Measurements from ENCODE around the gene ATG5. TPM values are rescaled to one million over a fixed set of nuclear protein-coding genes. Genes with fewer than 3 reads are reported as not detected.

Gene ATG5
- total and polyA plus RNA-seq, 11 donors, result 8.8 to 23.9 (median 14.3) TPM

DNA sequence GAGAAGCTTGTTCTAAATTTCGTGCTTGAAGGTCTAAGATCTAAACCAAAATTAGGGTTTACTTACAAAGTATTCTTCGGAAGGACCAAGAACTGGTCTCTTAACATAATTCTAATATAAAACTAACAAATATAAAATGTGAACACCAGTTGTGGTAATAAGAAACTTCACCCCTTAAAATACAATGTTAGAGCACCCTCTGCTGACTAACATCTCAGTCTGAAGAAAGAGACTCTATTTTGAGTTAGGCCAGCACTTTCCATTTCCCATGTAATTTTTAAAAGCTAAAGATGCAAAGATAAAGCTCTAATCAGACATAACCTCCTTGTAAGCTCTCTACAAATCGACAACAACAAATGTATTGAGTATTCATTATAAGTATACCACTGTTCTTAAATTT is 24.6 kb downstream of the ATG5 start:
- Histone ChIP-seq H3K9me3 (no peaks in the 10 kb centered on the region), H3K27ac (no peak overlapping the region), H3K4me1 (peaks cover 0 to 5% (median 0%) of the 10 kb centered on the region in 12 donors), H3K27me3 (no peaks in the 10 kb centered on the region), H3K36me3 (peaks cover 0 to 3% (median 0%) of the 10 kb centered on the region in 9 donors), H3K4me3 (no peak overlapping the region)
- TF ChIP-seq CTCF (IDR thresholded peaks at IDR 0.05) (peak in 11 of 12 donors; percentile 24 to 67 (median 51)), POLR2A (IDR thresholded peaks at IDR 0.05) (no peak)
- intact Hi-C loops (cut with DNase I), result loop anchor here (2.0 to 10.0 kb wide), 10 partner anchors 206 to 869 kb away; no protein-coding TSS in a partner anchor
- 75 to 85% (median 82%) methylated on average over 3 of the region's 3 CpGs for WGBS, 4 donors
- ATAC-seq, result no peak
- DNase-seq, result no peak

- ATAC-seq, result no peak
- WGBS, 4 donors, result 87 to 92% (median 91%) methylated on average over 4 of the region's 4 CpGs
- intact Hi-C loops (cut with DNase I), result loop anchor here (2.0 to 10.0 kb wide), 10 partner anchors 205 to 868 kb away; no protein-coding TSS in a partner anchor
Measured at GRCh38 chr6:106300020-106300780, 25.4 kb downstream of the ATG5 start.

GRCh38 chr6:106293116-106293515 is 32.4 kb downstream of the ATG5 start:
- Histone ChIP-seq H3K36me3 (peaks cover 0 to 22% (median 16%) of the 10 kb centered on the region in 9 donors), H3K4me1 (no peaks in the 10 kb centered on the region), H3K27ac (no peak overlapping the region), H3K9me3 (peaks cover 0 to 5% (median 0%) of the 10 kb centered on the region in 12 donors), H3K27me3 (no peaks in the 10 kb centered on the region), H3K4me3 (no peak overlapping the region)
- TF ChIP-seq CTCF (IDR thresholded peaks at IDR 0.05) (no peak), POLR2A (IDR thresholded peaks at IDR 0.05) (no peak)
- 82 to 89% (median 85%) methylated on average over 1 of the region's 1 CpG for WGBS, 4 donors
- intact Hi-C loops (cut with DNase I), result no loop called here
- no peak for DNase-seq
- ATAC-seq, result no peak

More at GRCh38 chr6:106300020-106300780, 25.4 kb downstream of the ATG5 start:
- peaks cover 0 to 3% (median 0%) of the 10 kb centered on the region in 9 donors for H3K36me3 ChIP-seq
- no peaks in the 10 kb centered on the region for H3K9me3 ChIP-seq
- H3K27ac ChIP-seq, result no peak overlapping the region
- no peak for DNase-seq
- H3K4me3 ChIP-seq, result no peak overlapping the region
- peaks cover 0 to 5% (median 0%) of the 10 kb centered on the region in 12 donors for H3K4me1 ChIP-seq
- TF ChIP-seq POLR2A (IDR thresholded peaks at IDR 0.05) (no peak), CTCF (IDR thresholded peaks at IDR 0.05) (no peak)
- H3K27me3 ChIP-seq, result no peaks in the 10 kb centered on the region

GRCh38 chr6:106290954-106291353 is 34.6 kb downstream of the ATG5 start:
- TF ChIP-seq POLR2A (IDR thresholded peaks at IDR 0.05), result no peak
- Histone ChIP-seq H3K27me3 (no peaks in the 10 kb centered on the region), H3K36me3 (peaks cover 0 to 22% (median 16%) of the 10 kb centered on the region in 9 donors), H3K9me3 (peaks cover 0 to 5% (median 0%) of the 10 kb centered on the region in 12 donors), H3K4me1 (no peaks in the 10 kb centered on the region), H3K4me3 (no peak overlapping the region), H3K27ac (no peak overlapping the region)
- DNase-seq (no peak), ATAC-seq (no peak)
- 96 to 100% (median 97%) methylated on average over 1 of the region's 1 CpG for WGBS, 4 donors
- intact Hi-C loops (cut with DNase I), result no loop called here

Measured in heart left ventricle (tissue), 16 donors.